ENCODE measurements around the gene USP3. TPM values are rescaled to one million over a fixed set of nuclear protein-coding genes. Genes with fewer than 3 reads are reported as not detected.
A peak's percentile ranks its signal among the peaks of the same experiment; 100 is the strongest.

Gene USP3
- total and polyA plus RNA-seq, 9 of the 15 experiments (the other 6 are each of a cell fraction or from before 2014, with no cell fraction given) = 17.3 to 54.3 (median 34.8) TPM

DNA sequence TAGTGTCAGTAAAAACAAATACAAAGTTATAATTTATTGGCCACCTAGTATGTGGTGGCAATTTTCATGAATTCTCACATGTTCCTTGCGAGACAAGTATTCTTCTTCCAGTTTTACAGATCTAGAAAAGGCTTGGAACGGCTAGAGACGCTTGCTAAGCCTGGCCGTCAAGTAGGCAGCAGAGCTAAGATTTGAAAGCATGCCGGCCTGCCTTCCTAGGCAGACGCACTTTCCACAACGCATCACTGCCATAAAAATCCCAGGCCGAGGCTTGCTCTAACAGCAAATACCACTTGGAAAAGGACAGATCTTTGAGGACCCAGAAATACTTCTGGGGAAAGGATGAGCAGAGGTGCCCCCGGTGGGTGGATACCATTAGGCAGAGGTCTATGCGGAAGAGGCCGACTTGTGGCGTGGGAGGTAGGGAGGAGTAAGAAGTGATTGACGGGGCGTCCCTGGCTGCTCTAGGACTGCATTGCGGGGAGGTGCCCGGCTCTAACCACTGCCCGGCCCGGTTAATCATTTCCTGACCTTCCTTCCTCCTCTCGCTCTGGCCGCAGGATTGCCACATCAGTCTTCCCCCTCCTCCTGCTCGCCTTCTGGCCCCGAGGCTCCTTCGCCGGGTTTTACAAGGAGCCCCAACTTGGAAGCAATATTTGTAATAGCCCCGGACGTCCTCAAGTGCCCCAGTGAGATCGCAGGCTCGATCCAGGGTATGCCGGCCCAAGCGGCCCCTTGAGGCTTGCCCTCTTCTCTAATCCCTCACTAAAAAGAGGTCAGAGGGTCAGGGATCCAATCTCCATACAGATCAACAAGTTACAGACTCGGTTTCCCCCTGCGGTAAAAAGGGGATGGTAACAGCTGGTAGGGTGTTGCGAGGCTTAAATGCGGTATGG is 1.3 kb upstream of the USP3 start (continued):
- TF ChIP-seq, protein P1, sequence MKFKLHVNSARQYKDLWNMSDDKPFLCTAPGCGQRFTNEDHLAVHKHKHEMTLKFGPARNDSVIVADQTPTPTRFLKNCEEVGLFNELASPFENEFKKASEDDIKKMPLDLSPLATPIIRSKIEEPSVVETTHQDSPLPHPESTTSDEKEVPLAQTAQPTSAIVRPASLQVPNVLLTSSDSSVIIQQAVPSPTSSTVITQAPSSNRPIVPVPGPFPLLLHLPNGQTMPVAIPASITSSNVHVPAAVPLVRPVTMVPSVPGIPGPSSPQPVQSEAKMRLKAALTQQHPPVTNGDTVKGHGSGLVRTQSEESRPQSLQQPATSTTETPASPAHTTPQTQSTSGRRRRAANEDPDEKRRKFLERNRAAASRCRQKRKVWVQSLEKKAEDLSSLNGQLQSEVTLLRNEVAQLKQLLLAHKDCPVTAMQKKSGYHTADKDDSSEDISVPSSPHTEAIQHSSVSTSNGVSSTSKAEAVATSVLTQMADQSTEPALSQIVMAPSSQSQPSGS (CRISPR knock-in tag; IDR thresholded peaks at IDR 0.05) = no peak
- TF ChIP-seq NCOA1 (IDR thresholded peaks at IDR 0.05; ENCODE audit: low read depth) = peak; percentile 54; the same call in 1 of the 2 replicates
- TF ChIP-seq HMG20B (CRISPR knock-in tag; IDR thresholded peaks at IDR 0.05) = no peak
- no peak for TF ChIP-seq PHB2 (IDR thresholded peaks at IDR 0.05; ENCODE audit: low read depth)
- TF ChIP-seq CHD4 (IDR thresholded peaks at IDR 0.05; ENCODE audit: insufficient read depth, insufficient replicate concordance, low read depth, low read length, poor library complexity, severe bottlenecking) = no peak
- TF ChIP-seq, protein P2, sequence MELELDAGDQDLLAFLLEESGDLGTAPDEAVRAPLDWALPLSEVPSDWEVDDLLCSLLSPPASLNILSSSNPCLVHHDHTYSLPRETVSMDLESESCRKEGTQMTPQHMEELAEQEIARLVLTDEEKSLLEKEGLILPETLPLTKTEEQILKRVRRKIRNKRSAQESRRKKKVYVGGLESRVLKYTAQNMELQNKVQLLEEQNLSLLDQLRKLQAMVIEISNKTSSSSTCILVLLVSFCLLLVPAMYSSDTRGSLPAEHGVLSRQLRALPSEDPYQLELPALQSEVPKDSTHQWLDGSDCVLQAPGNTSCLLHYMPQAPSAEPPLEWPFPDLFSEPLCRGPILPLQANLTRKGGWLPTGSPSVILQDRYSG (tag; conservative IDR thresholded peaks at IDR 0.05; ENCODE audit: low read depth) = no peak
- TF ChIP-seq, protein P3, sequence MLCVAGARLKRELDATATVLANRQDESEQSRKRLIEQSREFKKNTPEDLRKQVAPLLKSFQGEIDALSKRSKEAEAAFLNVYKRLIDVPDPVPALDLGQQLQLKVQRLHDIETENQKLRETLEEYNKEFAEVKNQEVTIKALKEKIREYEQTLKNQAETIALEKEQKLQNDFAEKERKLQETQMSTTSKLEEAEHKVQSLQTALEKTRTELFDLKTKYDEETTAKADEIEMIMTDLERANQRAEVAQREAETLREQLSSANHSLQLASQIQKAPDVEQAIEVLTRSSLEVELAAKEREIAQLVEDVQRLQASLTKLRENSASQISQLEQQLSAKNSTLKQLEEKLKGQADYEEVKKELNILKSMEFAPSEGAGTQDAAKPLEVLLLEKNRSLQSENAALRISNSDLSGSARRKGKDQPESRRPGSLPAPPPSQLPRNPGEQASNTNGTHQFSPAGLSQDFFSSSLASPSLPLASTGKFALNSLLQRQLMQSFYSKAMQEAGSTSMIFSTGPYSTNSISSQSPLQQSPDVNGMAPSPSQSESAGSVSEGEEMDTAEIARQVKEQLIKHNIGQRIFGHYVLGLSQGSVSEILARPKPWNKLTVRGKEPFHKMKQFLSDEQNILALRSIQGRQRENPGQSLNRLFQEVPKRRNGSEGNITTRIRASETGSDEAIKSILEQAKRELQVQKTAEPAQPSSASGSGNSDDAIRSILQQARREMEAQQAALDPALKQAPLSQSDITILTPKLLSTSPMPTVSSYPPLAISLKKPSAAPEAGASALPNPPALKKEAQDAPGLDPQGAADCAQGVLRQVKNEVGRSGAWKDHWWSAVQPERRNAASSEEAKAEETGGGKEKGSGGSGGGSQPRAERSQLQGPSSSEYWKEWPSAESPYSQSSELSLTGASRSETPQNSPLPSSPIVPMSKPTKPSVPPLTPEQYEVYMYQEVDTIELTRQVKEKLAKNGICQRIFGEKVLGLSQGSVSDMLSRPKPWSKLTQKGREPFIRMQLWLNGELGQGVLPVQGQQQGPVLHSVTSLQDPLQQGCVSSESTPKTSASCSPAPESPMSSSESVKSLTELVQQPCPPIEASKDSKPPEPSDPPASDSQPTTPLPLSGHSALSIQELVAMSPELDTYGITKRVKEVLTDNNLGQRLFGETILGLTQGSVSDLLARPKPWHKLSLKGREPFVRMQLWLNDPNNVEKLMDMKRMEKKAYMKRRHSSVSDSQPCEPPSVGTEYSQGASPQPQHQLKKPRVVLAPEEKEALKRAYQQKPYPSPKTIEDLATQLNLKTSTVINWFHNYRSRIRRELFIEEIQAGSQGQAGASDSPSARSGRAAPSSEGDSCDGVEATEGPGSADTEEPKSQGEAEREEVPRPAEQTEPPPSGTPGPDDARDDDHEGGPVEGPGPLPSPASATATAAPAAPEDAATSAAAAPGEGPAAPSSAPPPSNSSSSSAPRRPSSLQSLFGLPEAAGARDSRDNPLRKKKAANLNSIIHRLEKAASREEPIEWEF (CRISPR knock-in tag; IDR thresholded peaks at IDR 0.05) = 0 out of 2 replicates have a peak, but pooled peaks have one; percentile 48
- TF ChIP-seq, protein P4, sequence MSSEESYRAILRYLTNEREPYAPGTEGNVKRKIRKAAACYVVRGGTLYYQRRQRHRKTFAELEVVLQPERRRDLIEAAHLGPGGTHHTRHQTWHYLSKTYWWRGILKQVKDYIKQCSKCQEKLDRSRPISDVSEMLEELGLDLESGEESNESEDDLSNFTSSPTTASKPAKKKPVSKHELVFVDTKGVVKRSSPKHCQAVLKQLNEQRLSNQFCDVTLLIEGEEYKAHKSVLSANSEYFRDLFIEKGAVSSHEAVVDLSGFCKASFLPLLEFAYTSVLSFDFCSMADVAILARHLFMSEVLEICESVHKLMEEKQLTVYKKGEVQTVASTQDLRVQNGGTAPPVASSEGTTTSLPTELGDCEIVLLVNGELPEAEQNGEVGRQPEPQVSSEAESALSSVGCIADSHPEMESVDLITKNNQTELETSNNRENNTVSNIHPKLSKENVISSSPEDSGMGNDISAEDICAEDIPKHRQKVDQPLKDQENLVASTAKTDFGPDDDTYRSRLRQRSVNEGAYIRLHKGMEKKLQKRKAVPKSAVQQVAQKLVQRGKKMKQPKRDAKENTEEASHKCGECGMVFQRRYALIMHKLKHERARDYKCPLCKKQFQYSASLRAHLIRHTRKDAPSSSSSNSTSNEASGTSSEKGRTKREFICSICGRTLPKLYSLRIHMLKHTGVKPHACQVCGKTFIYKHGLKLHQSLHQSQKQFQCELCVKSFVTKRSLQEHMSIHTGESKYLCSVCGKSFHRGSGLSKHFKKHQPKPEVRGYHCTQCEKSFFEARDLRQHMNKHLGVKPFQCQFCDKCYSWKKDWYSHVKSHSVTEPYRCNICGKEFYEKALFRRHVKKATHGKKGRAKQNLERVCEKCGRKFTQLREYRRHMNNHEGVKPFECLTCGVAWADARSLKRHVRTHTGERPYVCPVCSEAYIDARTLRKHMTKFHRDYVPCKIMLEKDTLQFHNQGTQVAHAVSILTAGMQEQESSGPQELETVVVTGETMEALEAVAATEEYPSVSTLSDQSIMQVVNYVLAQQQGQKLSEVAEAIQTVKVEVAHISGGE (CRISPR knock-in tag; IDR thresholded peaks at IDR 0.05) = peak in 1 of 3 experiments; percentile 14; a peak in 2 of 6 replicates
- peak; percentile 40 for TF ChIP-seq EP300 (IDR thresholded peaks at IDR 0.05; ENCODE audit: low read length)

All from K562 (cell line).